ENCODE results near the gene MACROD2.

- no peak for TF ChIP-seq CTCF (IDR thresholded peaks at IDR 0.05)
- no peak for TF ChIP-seq POLR2A (IDR thresholded peaks at IDR 0.05)
These were observed 782.8 kb downstream of the MACROD2 start for GRCh38 chr20:14778096-14778495.
